Erythroblast (primary cell): ENCODE measurements around the gene MPP3.

Experiments
- GATA1 ChIP-seq: IDR thresholded peaks from 2 replicates; pipeline ENCODE4 v1.6.1; 2011; ENCODE audit warnings: low read depth, mild to moderate bottlenecking, control low read depth, low read length, moderate library complexity
- POLR2A ChIP-seq: IDR thresholded peaks from 2 replicates; pipeline ENCODE4 v1.6.1; 2011; ENCODE audit warnings: mild to moderate bottlenecking, low read length

DNA sequence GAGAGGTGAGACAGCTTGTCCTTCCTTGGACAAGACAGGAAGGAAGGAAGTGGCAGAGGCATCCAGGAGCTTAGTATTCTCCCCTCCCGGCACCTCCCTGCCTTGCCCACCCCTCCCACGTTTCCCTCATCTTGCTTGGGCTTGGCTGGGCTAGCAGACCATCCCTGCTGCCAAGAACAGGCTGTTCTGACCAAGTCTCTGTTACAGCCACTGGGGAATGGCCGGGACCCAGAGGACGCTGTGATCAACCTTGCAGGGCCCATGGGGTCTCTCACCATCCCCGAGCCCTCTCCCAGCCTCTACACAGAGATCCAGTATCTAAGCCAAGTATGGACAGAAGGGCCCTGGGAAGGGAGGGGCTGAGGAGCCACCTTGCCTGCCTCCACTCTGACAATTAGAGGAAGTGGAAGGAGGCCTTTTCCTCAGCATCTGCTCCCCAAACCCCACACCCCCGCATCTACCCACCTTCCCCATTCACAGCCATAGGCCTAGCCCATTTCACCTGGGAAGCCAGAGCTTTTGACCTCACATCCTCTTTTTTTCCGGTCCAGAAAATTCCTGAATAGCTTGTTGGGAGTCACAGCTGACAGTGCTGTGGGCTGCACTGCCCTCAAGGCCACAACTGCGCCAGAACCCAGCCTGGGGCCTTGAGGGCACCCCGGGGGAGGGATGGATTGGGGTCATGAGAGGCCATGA lies 28.1 kb upstream of the MPP3 start:
- TF ChIP-seq POLR2A, result no peak
- TF ChIP-seq GATA1, result no peak
